Fibroblast of the conjunctiva (primary cell): ENCODE results near the gene DEFB112.

Experiments used
- DNase-seq: peaks from one replicate; pipeline ENCODE4 v3.0.0-alpha.2; 2010; ENCODE audit warnings: low read depth

The DEFB112 gene, protein sequence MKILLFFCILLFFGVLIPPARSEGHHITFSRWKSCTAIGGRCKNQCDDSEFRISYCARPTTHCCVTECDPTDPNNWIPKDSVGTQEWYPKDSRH

DNA sequence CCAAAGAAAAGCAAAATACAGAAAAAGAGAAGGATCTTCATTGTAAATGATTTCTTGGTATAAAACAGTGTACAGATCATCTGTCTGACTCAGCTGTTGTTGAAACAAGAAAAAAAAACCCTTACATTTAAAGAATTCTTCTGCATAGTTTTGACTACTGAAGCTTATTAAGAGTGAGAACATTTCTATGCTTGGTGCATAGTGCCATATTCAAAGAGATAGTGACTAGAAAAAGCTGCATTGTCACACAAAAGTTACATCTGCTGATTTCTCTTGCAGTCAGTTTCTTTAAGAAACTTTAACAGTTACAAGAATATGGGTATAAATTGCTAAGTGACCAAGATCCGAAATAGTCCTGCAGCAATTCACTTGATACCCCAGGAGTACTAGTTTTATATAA lies at the start of gene DEFB112:
Gene DEFB112 (minus strand): TSS at position 101 of the 400 bp plus-strand sequence. CDS start 60 bp downstream, at position 41.
- DNase-seq, result no peak

DNA sequence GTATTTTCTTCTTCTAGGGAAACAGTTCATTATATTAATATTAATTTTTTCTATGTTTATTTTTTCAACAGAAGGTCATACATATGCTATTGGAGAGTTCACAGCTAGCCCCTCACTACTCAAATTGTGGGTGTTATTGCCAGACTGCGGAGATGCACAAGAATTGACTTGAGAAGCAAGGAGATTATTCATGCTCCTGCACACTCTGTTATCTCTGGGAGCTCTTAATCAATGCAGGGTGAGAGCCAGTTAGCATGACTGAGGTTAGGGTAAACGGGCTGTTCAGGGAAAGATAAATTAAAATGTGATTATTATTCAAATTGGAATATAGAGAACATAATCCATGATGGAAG lies 48.9 kb upstream of the DEFB112 start:
- no peak for DNase-seq

DNA sequence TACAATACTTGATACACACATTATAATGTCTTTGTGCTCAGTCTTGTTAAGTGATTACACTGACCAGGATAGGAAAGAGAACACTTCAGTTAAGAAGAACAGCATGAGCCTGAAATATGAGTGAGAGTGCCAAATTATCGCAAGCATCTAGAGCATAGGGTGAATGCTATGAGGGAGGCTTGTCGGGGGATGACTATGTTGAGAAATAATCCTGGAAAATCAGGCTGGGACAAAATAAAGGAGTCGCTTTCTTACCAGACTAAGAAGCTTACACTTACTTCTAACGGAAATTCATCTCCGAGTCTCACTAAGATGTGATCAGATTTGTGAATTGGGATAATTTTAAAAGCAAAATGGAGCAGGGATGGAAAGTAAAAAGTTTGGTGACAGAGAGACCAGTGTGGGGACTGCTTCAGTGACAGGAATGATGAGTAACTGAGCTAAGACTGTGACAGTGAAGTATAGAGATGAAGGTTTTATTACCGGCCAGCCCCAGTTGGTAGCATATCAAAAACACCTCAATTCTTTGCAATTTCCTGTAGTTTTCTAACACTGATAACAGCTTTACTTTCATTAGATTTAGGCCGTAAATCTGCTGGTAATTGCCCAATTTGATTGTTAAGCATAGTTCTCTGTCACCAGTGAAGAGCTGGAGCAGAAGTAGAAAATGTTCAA lies 48.4 kb upstream of the DEFB112 start:
- DNase-seq, result no peak

DNA sequence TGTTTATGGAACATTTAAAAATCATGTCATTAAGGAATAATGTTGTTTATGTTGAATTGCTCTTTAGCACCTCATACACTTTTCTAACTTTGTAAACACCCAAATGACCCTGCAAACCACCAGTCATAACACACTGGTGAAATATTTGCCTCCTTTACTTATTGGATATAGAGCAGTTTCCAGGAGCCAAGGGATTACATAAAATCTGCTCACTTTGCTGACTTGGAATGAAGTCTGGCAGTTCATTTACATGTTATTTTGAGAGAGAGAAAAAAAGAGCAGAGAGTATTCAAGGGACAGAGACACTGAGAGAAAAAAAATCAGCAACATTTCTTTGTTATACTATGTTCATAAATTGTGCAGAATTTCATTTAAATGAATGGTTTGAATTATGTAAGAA lies 46.6 kb upstream of the DEFB112 start:
- no peak for DNase-seq

DNA sequence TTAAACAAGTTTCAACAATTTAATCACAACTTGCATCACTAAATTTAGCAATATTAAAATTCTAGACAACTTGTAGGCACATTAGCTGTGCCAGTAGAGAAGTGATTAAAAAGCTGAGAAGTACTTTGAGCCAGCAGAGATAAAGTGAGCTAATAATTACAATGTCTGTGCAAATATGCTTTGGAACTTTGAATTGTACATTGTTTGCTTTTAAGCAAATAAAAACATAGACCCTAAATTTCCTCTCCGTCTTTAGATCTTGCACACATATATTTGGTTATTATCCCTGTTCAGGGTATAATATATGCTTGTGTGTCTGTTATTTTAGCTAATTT lies 44.2 kb upstream of the DEFB112 start:
- DNase-seq, result no peak

DNA sequence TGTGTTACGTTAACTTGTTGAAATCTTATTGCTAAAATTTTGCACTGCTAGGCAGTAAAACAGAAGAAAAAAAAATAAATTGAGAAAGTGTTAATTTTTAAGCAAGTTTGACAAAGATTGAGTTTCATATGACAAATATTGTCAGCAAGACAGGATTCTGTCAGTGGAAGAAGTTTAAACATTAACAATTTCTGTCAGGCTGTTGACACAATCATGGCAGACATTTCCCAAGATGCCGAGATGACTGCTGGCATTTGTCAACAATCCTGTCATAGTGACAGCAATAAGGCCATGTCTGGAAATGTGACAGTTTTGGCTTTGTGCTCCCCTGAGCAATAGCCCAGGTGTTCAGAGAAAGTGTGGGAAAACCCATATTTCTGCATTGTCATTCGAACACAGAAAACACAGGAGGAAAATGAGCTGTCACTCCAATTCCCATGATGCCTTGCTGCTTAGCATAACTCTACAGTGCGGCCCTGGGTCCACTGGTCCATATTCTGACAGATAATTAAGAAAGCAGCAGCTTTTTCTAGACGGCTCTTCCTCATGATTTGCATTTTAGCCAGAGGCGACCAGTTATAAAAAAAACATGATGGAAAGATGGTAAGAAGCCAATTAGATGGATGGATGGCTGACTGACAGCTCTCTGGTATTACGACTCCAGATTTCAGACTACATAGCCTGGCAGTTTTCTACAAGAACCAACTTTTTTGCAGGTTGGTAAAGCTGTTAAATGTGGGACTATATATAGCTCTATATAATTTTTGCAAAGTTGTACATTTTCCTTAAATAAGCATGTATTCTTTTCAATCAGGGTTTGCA lies 43.6 kb upstream of the DEFB112 start:
- DNase-seq, result no peak

DNA sequence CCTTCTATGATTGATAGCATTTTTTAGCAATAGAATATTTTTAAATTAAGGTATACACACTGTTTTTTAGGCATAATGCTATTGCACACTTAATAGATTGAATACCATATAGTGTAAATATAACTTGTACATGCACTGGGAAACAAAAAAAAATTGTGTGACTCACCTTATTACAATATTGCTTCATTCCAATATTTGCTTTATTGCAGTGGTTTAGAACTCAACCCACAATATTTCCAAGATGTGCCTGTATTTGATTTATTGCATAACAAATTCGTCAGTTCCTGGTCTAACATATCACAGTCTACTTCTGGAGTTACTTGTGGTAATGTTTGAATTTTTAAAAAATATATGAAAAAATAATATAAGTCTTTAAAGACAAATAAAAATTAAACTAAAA lies 41.9 kb upstream of the DEFB112 start:
- no peak for DNase-seq

DNA sequence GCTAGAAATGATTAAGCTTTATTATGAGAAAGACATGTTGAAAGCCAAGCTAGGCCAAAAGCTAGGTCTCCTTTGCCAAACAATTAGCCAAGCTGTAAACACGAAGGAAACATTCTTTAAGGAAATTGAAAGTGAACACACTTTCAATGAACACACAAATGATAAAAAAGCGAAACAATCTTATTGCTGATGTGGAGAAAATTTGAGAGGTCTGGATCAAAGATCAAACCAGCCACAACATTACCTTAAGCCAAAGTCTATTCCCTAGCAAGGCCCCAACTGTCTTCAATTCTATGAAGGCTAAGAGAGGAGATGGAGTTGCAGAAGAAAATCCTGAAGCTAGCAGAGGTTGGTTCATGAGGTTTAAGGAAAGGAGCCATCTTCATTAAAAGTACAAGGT lies 40.2 kb upstream of the DEFB112 start:
- no peak for DNase-seq

DNA sequence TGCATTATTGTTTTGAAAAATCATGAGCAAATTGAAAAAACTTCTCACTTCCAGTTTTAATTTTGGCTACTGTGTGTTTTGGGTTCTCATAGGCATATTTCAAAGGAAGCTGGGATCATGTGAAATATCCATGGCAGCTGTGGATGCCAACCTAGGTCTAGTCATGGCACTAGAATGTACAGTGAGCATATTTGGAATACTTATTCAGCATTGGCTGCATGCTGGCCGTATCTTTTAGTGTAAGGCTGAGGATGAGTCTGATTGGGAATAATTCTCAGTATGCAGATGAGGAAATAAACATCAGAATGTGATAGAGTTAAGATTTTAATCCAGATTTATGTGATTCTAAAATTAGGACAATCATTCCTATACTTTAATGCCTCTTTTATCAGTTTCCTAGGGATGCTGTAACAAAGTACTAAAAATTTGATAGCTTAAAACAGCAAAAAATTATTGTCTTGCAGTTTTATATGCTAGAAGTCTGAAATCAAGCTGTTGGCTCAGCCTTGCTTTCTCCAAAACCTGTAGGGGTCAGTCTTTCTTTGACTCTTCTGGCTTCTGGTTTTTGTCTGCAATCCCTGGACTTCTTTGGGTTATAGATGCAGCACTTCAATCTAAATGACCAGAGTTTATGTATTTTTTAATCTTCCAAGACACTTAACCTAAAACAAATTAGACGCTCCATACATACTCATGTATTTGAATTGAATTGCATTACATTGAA lies 37.7 kb upstream of the DEFB112 start:
- no peak for DNase-seq

DNA sequence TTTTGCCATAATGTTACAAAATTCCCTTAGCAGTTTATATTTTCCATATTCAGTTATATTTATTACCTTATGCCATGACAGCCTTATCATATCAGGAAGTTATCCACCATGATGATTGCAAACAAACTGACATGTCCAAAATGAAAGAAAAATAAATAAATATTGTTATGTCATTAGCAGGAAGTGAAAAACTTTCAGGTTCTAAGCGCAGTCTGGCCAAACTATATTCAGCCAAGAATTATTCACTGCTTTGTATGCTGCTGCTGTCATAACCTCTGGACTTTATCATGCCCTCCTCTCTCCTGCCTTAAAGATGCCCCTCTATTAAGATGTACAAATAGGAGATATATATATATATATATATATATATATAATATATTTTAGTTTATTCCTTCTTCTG lies 27.7 kb upstream of the DEFB112 start:
- no peak for DNase-seq

DNA sequence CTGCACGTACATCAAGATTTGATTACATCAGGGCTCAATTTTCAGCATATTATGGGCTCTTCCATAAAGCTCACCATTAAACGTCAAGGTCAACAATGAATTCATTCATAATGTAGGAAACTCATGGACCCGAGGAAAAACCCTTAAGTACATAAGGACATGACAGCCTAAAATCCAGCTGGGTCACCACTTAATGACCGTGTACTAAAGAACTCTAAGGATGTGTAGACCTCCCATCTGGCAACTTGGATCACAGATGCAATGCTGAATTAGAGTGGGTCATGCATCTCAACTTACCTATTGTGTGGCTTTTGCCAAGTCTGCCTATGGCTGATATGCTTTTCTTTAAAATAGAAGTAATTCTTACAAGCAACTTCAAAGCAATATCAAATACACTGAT lies 26.7 kb upstream of the DEFB112 start:
- DNase-seq, result no peak

DNA sequence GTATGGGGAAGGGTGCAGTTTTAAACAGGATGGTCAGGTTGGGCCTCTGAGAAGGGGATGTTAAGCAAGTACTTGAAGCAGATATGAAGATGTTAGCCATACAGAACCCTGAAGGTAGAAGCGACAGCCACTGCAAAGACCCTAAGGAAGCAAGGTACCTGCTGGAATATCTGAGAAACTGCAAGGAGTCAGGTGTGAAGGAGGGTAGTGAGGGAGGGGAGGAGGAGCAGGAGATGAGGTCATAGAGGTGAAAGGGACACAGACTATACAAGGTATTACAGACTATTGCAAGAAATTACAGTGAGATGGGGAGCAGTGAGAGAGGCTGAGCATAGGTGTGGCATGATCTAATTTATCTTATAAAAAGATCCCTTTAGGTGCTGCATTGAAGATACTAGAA lies 22.2 kb upstream of the DEFB112 start:
- no peak for DNase-seq

DNA sequence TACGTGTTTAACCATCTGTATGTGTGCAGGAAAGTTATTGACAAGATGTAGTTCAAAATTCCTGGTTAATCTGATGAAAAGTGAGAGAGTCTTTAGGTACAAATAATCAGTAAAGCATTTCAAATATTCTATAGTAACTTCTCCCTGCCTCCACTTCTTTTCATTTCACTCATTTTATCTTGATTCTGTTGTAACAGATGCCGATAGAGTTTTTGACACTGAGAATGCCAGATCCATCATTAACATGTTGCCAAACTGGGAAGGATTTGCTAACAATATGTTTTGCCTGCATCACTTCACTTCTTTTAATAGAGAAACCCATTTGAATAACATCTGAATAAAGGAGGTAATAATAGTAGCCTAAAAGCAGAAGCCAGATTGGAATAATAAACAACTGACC lies 20.4 kb upstream of the DEFB112 start:
- DNase-seq, result no peak

DNA sequence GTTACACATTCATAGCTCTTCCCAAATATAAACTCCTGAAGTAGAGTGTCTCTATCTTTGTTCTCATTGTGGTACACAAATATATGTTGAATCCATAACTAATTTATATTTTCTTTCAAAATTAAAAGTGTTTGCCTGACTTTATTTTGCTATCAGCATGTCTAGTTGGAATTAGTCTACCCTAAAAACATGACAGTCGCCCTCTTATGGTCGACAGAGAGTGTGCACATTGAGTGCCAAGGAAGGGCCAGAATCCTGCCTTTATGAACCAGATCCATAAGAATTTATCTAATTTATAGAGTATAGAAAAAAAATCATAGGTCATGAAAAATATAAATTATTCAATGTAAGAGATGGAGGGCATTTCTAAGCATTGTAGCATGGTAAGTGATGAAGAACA lies 12.3 kb upstream of the DEFB112 start:
- DNase-seq, result no peak

DNA sequence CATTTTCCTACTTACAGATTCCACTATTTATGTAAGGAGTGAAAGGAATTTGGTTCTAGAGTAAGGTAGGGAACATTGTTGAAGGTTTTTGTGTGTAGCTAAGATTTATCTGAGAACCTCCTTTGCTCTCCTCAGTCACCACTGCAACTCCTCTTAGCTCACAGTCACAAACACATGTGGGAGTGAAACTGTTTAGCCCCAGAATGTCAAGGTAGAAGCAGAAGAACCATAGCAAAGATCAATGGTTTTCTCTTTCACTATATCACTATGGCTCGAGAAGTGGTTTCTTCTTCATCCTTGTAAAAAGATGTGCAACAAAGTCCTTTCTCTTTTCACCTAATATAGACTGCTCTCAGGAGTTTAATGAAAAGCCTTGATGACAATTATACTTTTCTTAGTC lies 6.5 kb upstream of the DEFB112 start:
- no peak for DNase-seq

DNA sequence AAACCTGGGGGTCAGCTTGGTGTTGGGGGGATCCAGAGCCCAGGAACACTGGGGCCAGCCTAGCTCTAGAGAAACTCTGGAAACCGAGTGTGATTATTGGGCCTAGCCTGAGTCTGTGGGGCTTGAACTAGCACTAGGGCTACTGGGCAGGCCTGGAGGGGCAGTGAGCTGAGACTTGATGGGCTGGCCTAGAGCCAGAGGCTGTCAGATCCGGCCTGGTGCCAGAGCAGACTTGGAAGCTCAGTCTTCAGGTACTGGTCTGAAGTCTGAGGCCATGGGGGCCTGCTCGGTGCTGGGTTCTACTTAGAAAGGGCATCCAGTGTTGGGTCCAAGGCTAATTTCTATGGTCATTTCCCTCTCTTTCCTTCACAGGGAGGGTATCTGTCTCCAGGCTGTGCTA lies 2.7 kb downstream of the DEFB112 start:
- no peak for DNase-seq

DNA sequence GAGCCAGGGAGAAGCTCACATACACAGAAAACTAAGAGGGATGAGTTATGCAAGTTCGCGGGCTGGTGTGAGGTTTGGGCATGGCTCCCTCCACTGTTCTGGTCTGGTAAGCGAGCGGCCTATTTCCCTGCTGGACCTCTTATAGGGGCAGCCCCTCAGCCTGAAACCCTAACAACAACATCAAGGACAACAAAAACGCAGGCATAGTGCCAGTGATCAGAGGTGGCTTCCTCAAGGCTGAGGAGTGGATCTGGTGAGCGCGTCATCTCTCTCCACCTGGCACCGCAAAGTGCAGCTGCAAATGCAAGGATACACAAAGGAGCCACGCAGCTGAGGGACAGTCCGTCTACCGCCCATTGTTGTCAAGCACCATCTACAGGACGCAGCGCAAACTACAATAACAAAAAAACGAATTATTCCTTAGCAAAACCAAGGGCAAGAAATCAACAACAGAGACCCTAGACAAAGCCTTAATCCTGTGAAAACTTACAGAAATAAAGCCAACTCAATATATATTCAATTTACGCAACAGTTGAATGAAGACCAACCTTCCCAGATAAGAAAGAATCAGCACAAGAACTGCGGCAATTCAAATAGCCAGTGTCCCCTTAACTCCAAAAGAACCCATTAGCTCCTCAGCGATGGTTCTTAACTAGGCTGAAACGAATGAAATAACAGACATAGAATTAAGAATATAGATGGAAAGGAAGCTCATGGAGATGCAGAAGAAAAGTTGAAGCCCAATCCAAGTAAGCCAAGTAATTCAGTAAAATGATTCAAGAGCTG lies 18.8 kb downstream of the DEFB112 start:
- DNase-seq, result no peak

DNA sequence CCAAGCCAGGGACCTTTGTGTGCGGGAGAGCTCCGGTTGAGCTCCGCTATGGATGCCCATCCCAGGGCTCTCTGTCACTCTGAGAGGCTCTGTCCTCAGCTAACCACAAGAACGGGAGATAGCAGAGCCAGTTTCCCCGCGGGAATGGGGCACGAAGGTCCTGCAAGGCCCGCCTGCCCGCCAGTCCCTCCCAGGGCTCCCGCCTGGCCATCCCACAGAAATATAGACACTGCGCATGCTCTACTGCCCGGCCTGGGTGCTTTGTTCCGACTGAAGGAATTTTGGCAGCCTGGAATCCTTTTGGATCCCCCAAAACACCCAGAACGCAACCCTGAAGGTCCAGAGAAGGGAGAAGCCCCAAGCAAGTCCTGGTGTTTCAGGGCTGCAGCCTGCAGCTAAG lies 19.4 kb downstream of the DEFB112 start:
- no peak for DNase-seq

DNA sequence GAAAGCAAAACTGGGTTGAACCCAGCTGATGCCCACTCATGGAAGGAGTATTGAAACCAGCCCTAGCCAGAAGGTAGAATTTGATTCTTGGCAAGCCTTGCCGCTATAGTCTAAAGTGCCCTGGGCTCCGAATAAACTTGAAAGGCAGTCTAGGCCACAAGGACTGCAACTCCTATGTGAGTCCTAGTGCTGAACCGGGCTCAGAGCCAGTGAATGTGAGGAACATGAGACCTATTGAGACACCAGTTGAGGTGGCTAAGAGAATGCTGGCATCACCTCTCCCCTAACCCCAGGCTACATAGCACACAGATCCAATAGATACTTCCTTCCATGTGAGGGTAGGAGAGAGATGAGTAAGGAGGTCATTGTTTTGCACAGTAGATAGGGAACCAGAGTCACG lies 24.5 kb downstream of the DEFB112 start:
- DNase-seq, result no peak

DNA sequence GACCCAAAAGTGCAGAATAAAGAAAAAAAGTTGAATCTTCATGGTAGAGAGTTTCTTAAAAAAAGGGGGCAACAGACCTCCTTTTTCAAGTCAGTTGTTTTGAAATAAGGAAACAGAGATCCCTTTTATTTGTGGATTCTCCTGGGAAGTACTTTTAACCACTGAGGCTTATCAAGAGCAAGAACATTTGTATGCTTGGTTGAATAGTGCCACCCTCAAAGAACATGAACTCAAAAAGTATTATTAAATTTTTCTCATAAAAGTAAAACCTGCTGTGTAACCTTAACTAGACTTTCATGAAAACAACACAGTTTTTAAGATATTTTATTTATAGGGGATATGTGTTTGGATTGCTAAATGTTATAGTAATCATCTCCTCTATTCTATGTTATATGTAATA lies 27.8 kb downstream of the DEFB112 start, which contains the start of gene DEFB110:
Gene DEFB110 (minus strand): TSS at position 101 of the 400 bp plus-strand sequence. CDS start 59 bp downstream, at position 42.
- DNase-seq, result no peak

DNA sequence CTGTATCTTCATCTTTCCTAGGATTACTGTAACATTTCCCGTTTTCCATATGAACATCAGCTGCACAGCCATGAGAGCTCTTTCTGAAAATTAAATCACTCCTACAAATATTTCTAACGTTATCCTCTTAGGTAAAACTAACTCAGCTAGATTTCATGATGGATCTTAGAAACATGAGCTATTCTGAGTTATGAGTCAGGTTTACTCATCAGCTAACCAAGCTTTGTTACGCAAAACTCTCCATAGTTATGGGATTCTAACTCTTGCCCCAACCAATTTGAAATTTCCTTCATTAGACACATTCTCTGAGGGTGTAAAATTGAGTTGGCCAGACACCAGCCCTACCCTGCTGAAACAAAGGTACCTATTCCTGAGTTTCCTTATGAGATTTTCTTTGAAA lies 41.9 kb downstream of the DEFB112 start:
- no peak for DNase-seq

DNA sequence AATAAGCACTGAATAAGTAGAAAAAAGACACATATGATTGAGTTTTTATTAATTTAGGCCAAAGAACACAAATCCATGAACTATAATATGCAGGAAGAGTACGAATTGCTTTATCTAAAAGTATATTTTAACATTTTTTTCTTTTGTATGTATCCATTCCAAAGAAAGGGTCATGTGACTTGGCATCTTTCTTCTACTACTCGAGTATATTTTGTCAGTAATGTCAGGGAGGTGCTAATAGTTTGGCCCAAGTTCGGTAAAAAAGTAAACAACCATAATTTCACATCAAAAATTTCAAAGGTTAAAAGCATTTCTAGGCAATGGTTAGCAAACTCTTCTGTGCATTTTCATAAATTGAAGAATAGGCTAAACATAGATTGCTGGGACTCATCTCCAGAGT lies 46.6 kb downstream of the DEFB112 start:
- no peak for DNase-seq
